MV-4-11 (cell line): ENCODE measurements around the gene CRLF3.
"Not testable (repeated sequence)": the region's sequence is repeated elsewhere in the genome, so short reads cannot be mapped to it uniquely, and the experiment has no call there.

ENCODE experiments used
- DNase-seq: peaks from one replicate; lab custom pipeline; 2025; lab: John Stamatoyannopoulos, UW

CRLF3 gene

DNA sequence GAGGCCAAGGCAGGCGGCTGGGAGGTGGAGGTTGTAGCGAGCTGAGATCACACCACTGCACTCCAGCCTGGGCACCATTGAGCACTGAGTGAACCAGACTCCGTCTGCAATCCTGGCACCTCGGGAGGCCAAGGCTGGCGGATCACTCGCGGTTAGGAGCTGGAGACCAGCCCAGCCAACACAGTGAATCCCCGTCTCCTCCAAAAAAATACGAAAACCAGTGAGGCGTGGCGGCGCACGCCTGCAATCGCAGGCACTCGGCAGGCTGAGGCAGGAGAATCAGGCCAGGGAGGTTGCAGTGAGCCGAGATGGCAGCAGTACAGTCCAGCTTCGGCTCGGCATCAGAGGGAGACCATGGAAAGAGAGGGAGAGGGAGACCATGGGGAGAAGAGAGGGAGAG is 88.1 kb downstream of the CRLF3 start:
- DNase-seq, result not testable (repeated sequence)

DNA sequence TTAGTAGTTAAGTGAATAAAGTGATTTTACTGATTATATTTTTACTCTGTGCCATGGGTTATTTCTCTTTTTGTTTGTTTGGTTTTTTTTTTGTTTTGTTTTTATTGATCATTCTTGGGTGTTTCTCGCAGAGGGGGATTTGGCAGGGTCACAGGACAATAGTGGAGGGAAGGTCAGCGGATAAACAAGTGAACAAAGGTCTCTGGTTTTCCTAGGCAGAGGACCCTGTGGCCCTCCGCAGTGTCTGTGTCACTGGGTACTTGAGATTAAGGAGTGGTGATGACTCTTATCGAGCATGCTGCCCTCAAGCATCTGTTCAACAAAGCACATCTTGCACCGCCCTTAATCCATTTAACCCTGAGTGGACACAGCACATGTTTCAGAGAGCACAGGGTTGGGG is 88.8 kb downstream of the CRLF3 start:
- not testable (repeated sequence) for DNase-seq

DNA sequence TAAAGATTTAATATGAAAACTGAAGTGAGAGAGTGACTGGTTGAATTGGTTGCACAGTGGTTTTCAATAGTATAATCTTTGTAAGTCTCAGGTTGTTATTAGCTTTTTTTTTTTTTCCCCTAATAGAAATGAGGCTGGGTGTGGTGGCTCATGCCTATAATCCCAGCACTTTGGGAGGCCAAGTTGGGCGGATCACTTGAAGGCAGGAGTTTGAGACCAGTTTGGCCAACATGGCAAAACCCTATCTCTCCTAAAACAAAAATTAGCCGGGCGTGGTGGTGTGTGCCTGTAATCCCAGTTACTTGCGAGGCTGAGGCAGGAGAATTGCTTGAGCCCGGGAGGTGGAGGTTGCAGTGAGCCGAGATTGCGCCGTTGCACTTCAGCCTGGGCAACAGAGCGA is 89.3 kb downstream of the CRLF3 start:
- not testable (repeated sequence) for DNase-seq

DNA sequence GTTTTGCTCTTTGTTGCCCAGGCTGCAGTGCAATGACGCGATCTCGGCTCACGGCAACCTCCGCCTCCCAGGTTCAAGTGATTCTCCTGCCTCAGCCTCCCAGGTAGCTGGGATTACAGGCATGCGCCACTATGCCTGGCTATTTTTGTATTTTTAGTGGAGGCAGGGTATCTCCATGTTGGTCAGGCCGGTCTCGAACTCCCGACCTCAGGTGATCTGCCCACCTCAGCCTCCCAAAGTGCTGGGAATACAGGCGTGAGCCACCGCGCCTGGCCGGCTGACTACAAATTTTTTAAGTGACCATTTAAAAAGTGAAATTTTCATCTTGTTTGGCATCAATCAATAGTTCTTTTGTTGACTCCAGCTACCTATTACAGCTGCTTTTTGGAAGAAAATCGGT is 90.3 kb downstream of the CRLF3 start:
- not testable (repeated sequence) for DNase-seq
